Hematopoietic multipotent progenitor cell treated with erythropoietin and hydrocortisone succinate and interleukin-3 and kit ligand, for 6 days (in vitro differentiated cells): ENCODE measurements around the gene ASB2.

ENCODE experiments used
- DNase-seq: peaks from one replicate; pipeline ENCODE4 v3.0.0-alpha.2; 2015

Gene ASB2

GRCh38 chr14:93926873-93927799 lies 49.2 kb downstream of the ASB2 start, which contains the start of gene FAM181A:
FAM181A (plus strand) TSS chr14:93927344; CDS start chr14:93928286, 942 bp downstream.
- DNase-seq = no peak

GRCh38 chr14:93926245-93926872 lies 50.0 kb downstream of the ASB2 start:
- no peak for DNase-seq

- no peak for DNase-seq
These were observed 50.9 kb downstream of the ASB2 start for GRCh38 chr14:93925374-93925895.

GRCh38 chr14:93924592-93925355 lies 51.6 kb downstream of the ASB2 start:
- no peak for DNase-seq

- DNase-seq = no peak
These were observed 52.7 kb downstream of the ASB2 start for GRCh38 chr14:93923626-93924025.

- DNase-seq = no peak
These were observed 55.2 kb downstream of the ASB2 start for GRCh38 chr14:93921001-93921806.

- no peak for DNase-seq
These were observed 59.2 kb downstream of the ASB2 start for GRCh38 chr14:93917141-93917540.

GRCh38 chr14:93916498-93916897 lies 59.9 kb downstream of the ASB2 start:
- DNase-seq = no peak

- DNase-seq = no peak
These were observed 60.6 kb downstream of the ASB2 start for GRCh38 chr14:93915800-93916199.

- DNase-seq = no peak
These were observed 61.2 kb downstream of the ASB2 start for GRCh38 chr14:93915070-93915705.

GRCh38 chr14:93914278-93914677 lies 62.1 kb downstream of the ASB2 start:
- DNase-seq = no peak

- DNase-seq = no peak
These were observed 63.6 kb downstream of the ASB2 start for GRCh38 chr14:93912782-93913181.

GRCh38 chr14:93911975-93912615 lies 64.3 kb downstream of the ASB2 start:
- no peak for DNase-seq

GRCh38 chr14:93909429-93910128 lies 66.8 kb downstream of the ASB2 start:
- DNase-seq = no peak

- DNase-seq = peak; percentile 82
These were observed 69.7 kb downstream of the ASB2 start for GRCh38 chr14:93906341-93907329.

GRCh38 chr14:93905623-93906022 lies 70.7 kb downstream of the ASB2 start:
- no peak for DNase-seq

- peak; percentile 37 for DNase-seq
These were observed 72.8 kb downstream of the ASB2 start for GRCh38 chr14:93903342-93904184.

GRCh38 chr14:93902619-93903307 lies 73.6 kb downstream of the ASB2 start:
- no peak for DNase-seq
